Parathyroid adenoma (tissue), 2 donors: ENCODE results near the gene CXCL12.
A peak's percentile ranks its signal among the peaks of the same experiment; 100 is the strongest.

Experiments
- H2AFZ ChIP-seq: fragments of 300-600 bp; sonication (generic); one replicate; pipeline ENCODE4 v1.7.0; 2017; ENCODE audit warnings: antibody characterized with exemption, mild to moderate bottlenecking
- H3K27ac ChIP-seq: fragments of 300-600 bp; sonication (generic); one replicate; pipeline ENCODE4 v1.7.0; 2017
- H3K27me3 ChIP-seq: fragments of 300-600 bp; sonication (generic); one replicate; pipeline ENCODE4 v1.7.0; 2017; ENCODE audit warnings: low read length; ENCODE audit not compliant: control insufficient read depth, insufficient read depth
- H3K36me3 ChIP-seq: fragments of 300-600 bp; sonication (generic); one replicate; pipeline ENCODE4 v1.7.0; 2017; ENCODE audit warnings: low read length; ENCODE audit not compliant: control insufficient read depth, insufficient read depth
- H3K4me1 ChIP-seq: fragments of 300-600 bp; sonication (generic); one replicate; pipeline ENCODE4 v1.7.0; 2017; ENCODE audit warnings: control low read depth
- H3K4me2 ChIP-seq: fragments of 300-600 bp; sonication (generic); one replicate; pipeline ENCODE4 v1.7.0; 2017; ENCODE audit warnings: low read length
- H3K4me3 ChIP-seq: fragments of 300-600 bp; sonication (generic); one replicate; pipeline ENCODE4 v1.7.0; 2017; ENCODE audit warnings: low read depth, low read length
- H3K79me2 ChIP-seq: fragments of 300-600 bp; sonication (generic); one replicate; pipeline ENCODE4 v1.7.0; 2017; ENCODE audit warnings: control low read depth
- H3K9ac ChIP-seq: fragments of 300-600 bp; sonication (generic); one replicate; pipeline ENCODE4 v1.7.0; 2017; ENCODE audit warnings: mild to moderate bottlenecking
- H3K9me3 ChIP-seq: fragments of 300-600 bp; sonication (generic); one replicate; pipeline ENCODE4 v1.7.0; 2017; ENCODE audit warnings: low read length; ENCODE audit not compliant: control insufficient read depth
- TF ChIP-seq, protein P1 (sequence below): fragments of 300-600 bp; sonication (generic); IDR thresholded peaks from one replicate; pipeline ENCODE4 v1.7.0; 2017; ENCODE audit warnings: antibody characterized with exemption, mild to moderate bottlenecking
- donor health status: primary hyperparathyroidism.

CXCL12 gene

DNA sequence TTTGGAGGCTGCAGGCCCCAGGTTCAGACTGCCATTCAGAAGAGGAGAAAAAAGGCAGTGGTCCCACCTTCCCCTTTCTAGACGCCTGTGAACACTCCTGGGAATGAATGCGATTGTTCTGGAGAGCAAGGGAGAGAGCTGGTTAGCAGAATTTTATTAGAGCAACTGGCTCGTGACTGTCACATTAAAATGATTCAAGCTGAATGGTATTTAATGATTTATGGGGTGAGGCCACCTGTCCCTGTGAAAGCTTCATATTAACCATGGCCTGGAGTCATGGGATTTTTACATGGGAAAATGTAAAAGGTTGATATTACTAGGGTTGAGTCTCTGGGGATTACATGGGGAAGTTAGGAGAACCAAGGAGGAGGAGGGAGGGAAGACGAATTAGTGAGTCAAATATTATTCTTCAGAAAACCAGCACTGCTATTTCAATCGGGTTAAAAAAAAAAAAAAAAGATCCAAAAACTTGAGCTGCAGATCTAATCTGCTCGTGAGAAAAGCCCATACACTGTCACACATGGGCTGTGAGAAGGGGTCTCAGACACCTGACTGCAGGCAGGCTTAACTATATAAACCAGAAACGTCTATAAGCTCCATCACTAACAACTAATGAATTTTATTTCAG lies 8.3 kb downstream of the CXCL12 start:
- H3K9me3 ChIP-seq = no peaks in the 10 kb centered on the region
- no peak overlapping the region for H3K4me3 ChIP-seq
- peaks cover 23% of the 10 kb centered on the region for H3K79me2 ChIP-seq
- no peak overlapping the region for H3K27ac ChIP-seq
- no peaks in the 10 kb centered on the region for H3K36me3 ChIP-seq
- TF ChIP-seq, protein P1, sequence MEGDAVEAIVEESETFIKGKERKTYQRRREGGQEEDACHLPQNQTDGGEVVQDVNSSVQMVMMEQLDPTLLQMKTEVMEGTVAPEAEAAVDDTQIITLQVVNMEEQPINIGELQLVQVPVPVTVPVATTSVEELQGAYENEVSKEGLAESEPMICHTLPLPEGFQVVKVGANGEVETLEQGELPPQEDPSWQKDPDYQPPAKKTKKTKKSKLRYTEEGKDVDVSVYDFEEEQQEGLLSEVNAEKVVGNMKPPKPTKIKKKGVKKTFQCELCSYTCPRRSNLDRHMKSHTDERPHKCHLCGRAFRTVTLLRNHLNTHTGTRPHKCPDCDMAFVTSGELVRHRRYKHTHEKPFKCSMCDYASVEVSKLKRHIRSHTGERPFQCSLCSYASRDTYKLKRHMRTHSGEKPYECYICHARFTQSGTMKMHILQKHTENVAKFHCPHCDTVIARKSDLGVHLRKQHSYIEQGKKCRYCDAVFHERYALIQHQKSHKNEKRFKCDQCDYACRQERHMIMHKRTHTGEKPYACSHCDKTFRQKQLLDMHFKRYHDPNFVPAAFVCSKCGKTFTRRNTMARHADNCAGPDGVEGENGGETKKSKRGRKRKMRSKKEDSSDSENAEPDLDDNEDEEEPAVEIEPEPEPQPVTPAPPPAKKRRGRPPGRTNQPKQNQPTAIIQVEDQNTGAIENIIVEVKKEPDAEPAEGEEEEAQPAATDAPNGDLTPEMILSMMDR = no peak
- H2AFZ ChIP-seq = no peak overlapping the region
- peaks cover 5% of the 10 kb centered on the region for H3K4me1 ChIP-seq
- H3K4me2 ChIP-seq = no peak overlapping the region
- no peak overlapping the region for H3K9ac ChIP-seq
- H3K27me3 ChIP-seq = no peaks in the 10 kb centered on the region

DNA sequence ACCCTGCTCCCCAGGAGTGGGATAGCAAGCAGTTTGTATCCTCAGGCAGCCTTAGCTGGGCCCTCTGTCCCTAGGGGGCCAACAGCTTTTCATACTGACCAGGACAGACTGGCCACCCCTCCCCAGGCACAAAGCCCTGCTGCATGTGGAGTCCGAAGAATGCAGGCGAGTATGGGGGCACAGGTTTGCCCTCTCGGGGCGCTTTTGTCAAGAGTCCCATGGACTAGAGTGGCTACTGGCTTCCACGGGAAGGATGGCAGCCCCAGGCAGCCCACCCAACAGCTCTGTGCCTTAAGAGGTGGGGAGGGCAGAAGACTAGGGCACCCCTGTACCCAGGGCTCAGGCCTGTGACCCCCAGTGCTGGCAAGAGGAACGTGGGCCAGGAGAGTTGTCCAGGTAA lies 10.7 kb downstream of the CXCL12 start:
- H3K27me3 ChIP-seq = no peaks in the 10 kb centered on the region
- no peak overlapping the region for H3K9ac ChIP-seq
- no peak overlapping the region for H3K27ac ChIP-seq
- H3K4me3 ChIP-seq = no peak overlapping the region
- peaks cover 4% of the 10 kb centered on the region for H3K79me2 ChIP-seq
- no peak overlapping the region for H3K4me2 ChIP-seq
- H3K4me1 ChIP-seq = peaks cover 5% of the 10 kb centered on the region
- no peak overlapping the region for H2AFZ ChIP-seq
- no peaks in the 10 kb centered on the region for H3K9me3 ChIP-seq
- TF ChIP-seq, protein P1 = no peak
- H3K36me3 ChIP-seq = no peaks in the 10 kb centered on the region

DNA sequence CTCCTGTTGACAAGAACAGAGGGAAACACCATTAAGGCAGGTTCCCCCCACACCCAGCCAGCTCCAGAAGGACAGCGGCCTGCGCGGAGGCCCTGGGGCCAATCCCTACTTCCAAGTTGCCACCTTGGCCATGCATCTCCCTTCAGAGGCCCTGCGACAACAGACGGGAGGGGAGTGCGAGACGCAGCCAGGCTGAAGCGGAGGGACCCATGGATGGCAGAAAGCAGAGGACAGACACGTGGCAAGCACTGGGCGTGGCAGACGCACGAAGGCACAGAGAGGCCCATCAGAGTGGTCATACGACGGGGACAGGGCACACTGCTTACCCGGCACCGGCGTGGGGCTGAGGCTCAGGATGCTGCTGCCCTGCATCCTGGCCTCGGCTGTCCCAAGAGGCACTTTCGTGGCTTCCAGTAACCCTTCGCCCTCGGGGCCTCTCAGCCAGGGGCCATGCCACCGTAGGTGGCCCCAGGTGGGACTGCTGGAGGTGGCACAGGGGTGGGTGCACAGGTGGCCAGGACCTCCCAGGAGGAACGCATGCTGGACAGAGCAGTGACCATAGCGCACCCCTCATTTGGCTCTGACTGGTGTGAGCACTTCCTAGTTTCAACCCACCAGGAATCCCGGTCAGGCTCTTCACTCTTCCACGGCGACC lies 11.4 kb downstream of the CXCL12 start:
- H3K4me2 ChIP-seq = no peak overlapping the region
- no peaks in the 10 kb centered on the region for H3K9me3 ChIP-seq
- no peak overlapping the region for H3K9ac ChIP-seq
- no peak overlapping the region for H2AFZ ChIP-seq
- peaks cover 5% of the 10 kb centered on the region for H3K4me1 ChIP-seq
- no peaks in the 10 kb centered on the region for H3K36me3 ChIP-seq
- no peak overlapping the region for H3K27ac ChIP-seq
- TF ChIP-seq, protein P1 = no peak
- no peak overlapping the region for H3K4me3 ChIP-seq
- H3K79me2 ChIP-seq = peaks cover 4% of the 10 kb centered on the region
- H3K27me3 ChIP-seq = no peaks in the 10 kb centered on the region

DNA sequence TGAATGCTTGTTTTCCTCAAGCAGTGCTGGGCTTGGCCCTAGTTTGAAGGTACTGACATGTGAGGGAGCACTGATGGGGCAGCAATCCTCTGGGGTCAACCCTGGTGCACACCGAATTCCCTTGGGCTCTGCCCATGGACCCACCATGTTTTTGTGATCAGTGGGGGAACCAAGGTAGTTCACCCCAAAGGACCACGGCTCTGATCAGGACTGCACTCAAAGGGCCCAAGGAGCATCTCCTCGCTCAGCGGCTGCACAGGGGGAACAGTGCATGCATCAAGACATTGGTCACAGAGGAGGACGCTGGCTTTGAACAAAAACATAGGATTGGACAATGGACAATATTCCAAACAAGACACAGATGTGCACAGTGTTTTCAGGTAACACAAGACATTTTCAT lies 12.7 kb downstream of the CXCL12 start:
- Histone ChIP-seq H3K4me2 (no peak overlapping the region), H3K9me3 (no peaks in the 10 kb centered on the region), H3K9ac (no peak overlapping the region), H3K4me1 (peaks cover 3% of the 10 kb centered on the region), H3K36me3 (no peaks in the 10 kb centered on the region), H3K27me3 (no peaks in the 10 kb centered on the region), H3K4me3 (no peak overlapping the region), H3K27ac (no peak overlapping the region), H3K79me2 (no peaks in the 10 kb centered on the region), H2AFZ (no peak overlapping the region)
- TF ChIP-seq, protein P1 = no peak

DNA sequence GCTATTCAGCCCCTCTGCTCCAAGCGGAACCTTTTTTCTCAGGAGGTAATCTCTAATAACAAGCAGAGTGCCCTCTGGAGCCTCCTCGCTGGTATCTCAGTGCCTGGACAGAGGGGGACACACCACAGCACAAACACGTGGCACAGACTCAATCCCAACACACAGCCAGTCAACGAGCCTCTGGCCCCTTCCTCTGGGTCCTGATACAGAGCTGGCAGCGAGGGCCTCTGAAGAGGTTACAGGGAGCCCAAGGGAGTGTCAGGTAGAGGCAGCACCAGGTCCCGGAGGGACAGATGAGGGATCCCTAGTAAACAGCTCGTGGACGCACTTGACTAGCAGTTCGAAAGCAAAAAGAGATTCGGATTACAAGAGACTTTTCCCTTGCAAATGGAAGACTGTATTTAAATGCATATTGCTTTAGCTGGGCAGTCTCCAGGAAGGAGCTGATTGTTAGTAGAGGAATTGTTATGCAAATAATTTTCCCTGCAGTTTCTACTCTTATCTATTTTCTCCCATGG lies 14.1 kb downstream of the CXCL12 start:
- Histone ChIP-seq H3K27me3 (no peaks in the 10 kb centered on the region), H3K4me3 (no peak overlapping the region), H3K9ac (no peak overlapping the region), H2AFZ (no peak overlapping the region), H3K27ac (no peak overlapping the region), H3K4me2 (no peak overlapping the region), H3K4me1 (peaks cover 3% of the 10 kb centered on the region), H3K9me3 (no peaks in the 10 kb centered on the region), H3K36me3 (no peaks in the 10 kb centered on the region), H3K79me2 (no peaks in the 10 kb centered on the region)
- TF ChIP-seq, protein P1 = peak; percentile 12
